Measurements from ENCODE around the gene PHC3.
A peak's percentile ranks its signal among the peaks of the same experiment; 100 is the strongest.

Gene PHC3

DNA sequence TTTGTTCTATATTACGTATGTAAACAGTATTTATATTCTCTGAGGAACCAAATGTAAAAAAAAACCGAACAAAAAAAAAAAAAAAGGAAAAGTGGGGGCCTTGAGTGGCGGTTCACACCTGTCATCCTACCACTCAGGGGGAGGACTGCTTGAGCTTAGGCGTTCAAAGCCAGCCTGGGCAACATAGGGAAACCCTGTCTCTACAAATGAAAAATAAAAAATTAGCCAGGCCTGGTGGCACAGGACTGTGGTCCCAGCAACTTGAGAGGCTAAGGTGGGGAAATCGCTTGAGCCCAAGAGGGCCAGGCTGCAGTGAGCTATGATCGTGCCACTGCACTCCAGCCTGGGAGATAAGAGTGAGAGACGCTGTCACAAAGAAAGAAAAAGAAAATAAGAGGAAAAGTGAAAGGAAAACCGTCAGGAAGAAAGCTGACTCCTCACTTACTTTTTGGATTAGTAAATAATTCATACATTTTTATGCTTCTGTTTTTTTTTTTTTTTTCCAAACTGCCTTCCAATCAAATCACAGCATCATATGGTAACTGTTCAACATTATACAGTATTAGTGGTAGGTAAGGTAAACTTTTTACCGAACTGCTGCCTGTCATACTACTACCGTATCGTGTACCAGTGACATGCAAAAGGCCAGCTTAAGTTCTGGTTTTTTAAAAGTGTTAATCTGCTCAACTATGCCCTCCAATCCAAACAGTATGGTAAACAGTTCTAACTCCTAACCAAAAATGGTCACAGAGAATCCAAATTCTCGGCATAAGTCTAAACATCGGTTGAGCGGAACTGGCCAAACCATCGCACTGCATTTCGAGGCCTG is 1.2 kb downstream of the PHC3 start:
- peak; percentile 58 for DNase-seq (ENCODE audit: low spot score)

- no peak for DNase-seq (ENCODE audit: low spot score)
Observed at GRCh38 chr3:170179432-170179831, 2.1 kb downstream of the PHC3 start.

- DNase-seq (ENCODE audit: low spot score): no peak
Observed at GRCh38 chr3:170178651-170179050, 2.9 kb downstream of the PHC3 start.

- no peak for DNase-seq (ENCODE audit: low spot score)
Observed at GRCh38 chr3:170171563-170171962, 10.0 kb downstream of the PHC3 start.

DNA sequence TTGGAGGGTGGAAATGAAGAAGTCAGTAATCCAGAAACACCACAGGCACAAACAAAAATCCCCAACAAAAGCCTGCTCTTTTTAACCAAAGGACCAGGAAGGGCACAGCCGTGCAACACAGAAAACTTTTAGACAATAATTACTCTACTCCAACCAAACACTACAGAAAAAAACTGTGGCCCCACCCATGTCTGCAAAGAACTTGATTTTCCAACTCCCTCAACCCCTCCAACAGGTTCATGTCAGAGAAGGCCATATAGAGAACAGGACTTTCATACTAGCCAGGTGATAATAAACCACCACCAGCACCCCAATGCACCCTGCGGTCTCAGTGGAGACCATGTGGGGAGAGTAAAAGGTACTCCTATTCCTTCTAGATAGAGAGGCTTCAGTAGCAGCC is 16.8 kb downstream of the PHC3 start:
- no peak for DNase-seq (ENCODE audit: low spot score)

DNA sequence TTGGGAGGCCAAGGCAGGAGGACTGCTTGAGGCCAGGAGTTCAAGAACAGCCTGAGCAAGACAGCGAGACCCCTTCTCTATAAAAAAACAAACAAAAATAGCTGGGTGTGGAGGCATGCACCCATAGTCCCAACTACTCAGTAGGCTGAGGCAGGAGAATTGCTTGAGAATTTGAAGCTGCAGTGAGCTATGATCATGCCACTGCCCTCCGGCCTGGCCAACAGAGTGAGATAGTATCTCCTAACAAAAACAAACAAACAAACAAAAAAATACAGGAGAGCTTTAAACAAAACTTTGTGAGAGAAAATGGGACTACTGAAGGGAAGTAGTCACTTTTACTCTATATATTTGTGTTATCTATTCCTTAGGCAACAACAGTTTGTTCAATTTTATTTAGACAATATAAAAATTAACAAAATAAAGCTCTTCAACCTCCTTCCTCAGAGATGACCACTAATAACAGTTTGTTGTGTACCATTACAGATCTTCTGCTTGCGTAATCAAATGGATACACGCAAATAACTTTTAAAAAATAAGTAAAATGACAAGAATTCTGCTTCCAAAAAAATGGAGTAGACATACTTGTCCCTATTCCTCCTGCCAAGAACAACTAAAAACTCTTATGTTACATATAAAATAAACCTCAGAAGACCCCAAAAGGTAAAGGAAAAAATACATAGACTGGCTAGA is 17.4 kb downstream of the PHC3 start:
- DNase-seq (ENCODE audit: low spot score): no peak

DNA sequence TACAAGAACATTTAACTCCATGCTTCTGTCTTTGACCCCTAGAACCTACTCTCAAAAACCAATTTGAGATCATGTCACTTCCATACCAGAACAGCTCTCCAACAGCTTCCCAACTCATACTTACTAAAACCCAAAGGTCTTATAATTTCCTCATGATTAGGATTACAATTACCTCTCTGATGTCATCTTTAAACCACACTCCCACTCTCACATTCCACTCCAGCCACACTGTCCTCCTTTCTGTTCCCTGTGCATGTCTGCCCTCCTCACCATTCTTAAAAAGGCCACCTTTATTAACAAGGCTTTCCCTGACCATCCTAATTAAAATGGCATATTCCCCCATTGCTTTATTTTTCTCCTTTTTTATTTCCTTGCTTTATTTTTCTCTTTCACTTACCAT is 18.9 kb downstream of the PHC3 start:
- DNase-seq (ENCODE audit: low spot score): no peak

GRCh38 chr3:170162052-170162451 is 19.5 kb downstream of the PHC3 start:
- peak; percentile 53 for DNase-seq (ENCODE audit: low spot score)

- no peak for DNase-seq (ENCODE audit: low spot score)
Observed at GRCh38 chr3:170159933-170160332, 21.6 kb downstream of the PHC3 start.

GRCh38 chr3:170159459-170159858 is 22.1 kb downstream of the PHC3 start:
- DNase-seq (ENCODE audit: low spot score): no peak

DNA sequence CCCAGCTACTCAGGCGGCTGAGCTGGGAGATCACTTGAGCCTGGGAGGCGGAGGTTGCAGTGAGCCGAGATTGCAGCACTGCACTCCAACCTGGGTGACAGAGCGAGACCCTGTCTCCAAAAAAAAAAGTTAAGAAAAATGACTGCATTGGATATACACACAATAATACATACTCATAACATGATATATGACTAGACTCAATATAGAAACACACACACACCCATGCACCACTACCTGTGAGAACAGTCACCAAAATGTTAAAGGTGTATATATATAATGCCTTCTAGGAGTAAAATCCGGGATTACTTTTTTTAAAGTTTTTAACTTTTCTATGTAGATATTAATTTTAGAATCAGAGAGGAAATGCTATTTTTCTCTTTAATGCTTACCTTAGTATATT is 25.9 kb downstream of the PHC3 start:
- DNase-seq (ENCODE audit: low spot score): no peak

DNA sequence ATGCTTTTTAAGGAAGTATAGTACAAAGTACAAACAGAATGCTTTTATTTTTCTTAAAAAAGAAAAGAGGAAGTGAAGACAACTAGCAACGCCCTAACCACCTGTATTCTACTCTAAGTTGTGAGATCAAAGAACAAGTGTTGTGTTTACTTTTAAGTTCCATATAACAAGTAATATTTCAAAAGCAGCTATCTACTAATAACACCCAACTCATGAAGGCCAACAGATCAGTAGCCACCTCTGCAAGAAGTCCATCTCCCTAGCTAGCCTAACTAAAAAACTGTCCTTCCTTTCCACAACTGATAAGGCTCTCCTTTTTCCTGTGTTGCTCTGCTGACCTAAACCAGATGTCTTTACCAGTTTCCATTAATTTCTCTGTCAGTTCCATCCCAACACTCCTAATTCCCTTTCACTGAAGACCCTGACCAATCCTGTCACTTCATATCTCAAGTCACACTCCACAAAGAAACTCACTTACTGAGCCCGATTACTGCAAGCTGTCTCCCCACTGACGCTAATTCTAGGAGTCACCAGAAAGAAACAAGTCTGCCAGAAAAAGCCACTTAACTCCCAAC is 26.9 kb downstream of the PHC3 start:
- no peak for DNase-seq (ENCODE audit: low spot score)

DNA sequence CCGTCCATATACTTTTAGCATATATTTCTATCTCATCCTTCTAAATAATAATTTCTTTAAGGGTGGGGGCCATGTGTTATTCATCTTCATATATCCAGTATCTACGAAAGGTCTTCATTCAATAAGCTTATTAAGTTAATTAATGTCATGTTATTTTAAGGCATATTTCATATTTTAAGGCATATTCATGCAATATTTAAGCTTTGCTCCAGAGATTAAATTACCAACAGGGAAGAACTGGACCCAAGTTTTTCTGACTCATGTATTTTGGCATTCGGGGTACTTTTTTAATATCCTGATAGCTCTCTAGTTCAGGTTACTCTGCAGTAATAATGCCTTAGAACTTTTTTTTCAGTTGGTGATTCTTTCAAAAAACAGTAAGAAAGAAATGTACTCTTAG is 27.4 kb downstream of the PHC3 start:
- no peak for DNase-seq (ENCODE audit: low spot score)

GRCh38 chr3:170151536-170151935 is 30.0 kb downstream of the PHC3 start:
- DNase-seq (ENCODE audit: low spot score): no peak

GRCh38 chr3:170149016-170149415 is 32.5 kb downstream of the PHC3 start:
- no peak for DNase-seq (ENCODE audit: low spot score)

GRCh38 chr3:170145278-170145677 is 36.3 kb downstream of the PHC3 start:
- no peak for DNase-seq (ENCODE audit: low spot score)

DNA sequence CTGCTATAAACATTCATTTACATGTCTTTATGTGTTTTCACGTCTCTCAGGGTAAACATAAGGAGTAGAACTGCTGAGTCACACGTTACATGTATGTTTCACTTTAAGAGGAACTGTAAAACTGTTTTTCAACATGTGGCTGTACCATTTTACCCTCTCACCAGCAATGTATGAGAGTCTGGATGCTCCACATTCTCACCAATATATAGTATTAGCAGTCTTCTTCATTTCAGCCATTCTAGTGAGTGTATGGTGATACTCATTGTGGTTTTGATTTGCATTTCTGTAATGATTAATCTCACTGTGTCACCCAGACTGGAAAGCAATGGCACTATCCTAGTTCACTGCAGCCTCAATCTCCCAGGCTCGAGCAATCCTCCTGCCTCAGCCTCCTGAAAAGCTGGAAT is 37.1 kb downstream of the PHC3 start:
- peak; percentile 42 for DNase-seq (ENCODE audit: low spot score)

DNA sequence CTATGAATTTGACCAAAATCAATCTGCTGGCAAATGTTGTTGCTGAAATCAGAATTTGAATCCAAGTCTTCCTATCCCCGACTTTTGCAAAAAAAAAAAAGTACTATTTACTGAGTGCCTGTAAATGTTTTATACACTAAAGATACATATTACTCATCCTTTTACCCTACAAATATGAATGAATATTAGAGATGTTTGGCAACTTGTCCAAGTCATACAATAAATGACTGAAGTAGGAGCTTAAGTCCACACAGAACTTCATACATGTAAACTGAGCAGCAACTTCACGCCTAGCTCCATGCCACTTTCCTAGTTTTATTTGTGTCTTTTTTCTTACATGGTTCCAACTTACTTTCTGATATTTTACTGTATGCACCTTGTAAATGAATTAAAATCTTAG is 39.2 kb downstream of the PHC3 start:
- no peak for DNase-seq (ENCODE audit: low spot score)

DNA sequence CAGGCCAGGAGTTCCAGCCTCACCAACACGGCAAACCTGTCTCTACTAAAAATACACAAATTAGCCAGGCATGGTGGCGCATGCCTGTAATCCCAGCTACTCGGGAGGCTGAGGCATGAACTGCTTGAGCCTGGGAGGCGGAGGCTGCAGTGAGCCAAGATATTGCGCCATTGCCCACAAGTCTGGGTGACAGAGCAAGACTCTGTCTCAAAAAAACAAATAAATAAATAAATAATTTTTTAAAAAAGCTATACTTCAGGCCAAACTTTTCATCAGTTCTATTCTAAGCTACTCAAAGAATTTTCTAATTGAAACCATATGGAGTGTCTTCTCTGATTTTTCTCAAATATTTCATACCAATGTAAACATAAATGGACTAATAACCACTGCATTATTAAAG is 43.5 kb downstream of the PHC3 start:
- no peak for DNase-seq (ENCODE audit: low spot score)

DNA sequence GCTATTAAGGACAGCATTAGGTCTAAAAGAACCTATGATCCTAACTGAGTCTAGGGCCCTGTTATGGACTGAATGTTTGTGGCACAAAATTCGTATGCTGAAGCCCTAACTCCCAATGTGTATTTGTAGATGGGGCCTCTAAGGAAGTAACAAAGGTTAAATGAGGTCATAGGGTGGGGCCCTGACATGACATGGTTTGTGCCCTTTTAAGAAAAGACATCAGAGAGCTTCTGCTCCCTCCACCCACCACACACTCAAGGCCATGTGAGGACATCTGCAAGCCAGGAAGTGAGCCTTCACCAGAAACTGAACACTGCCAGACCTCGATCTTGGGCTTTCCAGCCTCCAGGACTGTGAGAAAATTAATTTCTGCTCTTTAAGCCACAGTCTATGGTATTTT is 49.2 kb downstream of the PHC3 start:
- DNase-seq (ENCODE audit: low spot score): peak; percentile 4

GRCh38 chr3:170130532-170130931 is 51.0 kb downstream of the PHC3 start:
- no peak for DNase-seq (ENCODE audit: low spot score)

DNA sequence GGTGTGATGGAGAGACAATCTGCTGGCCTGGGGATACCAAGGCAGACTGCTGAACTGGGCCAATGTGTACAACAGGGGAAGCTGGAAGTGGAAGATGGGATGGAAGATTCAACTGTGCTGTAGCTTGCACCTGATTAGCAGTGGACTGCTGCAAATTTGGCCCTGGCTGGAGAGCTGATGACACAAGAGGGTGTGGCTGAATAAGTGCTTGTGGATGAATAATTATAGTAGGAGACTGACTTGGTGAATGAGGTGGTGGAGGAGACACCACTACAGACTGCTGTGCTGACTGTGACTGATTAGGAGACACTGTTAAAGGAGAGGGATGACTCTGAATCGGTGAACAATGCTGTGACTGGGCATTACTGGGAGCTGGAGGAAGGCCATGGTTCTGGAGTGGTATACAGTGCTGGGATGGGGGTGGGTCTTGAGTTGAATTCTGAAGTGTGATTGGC is 52.5 kb downstream of the PHC3 start:
- peak; percentile 76 for DNase-seq (ENCODE audit: low spot score)

- DNase-seq (ENCODE audit: low spot score): no peak
Observed at GRCh38 chr3:170128259-170128976, 53.1 kb downstream of the PHC3 start.

Measured in RKO (cell line).